MM.1S (cell line): ENCODE data around the gene CYB5R3.

Experiments
- CTCF ChIP-seq: fragments of 300-600 bp; sonication (generic); IDR thresholded peaks from 2 replicates; pipeline ENCODE4 v1.5.1; 2016; ENCODE audit warnings: antibody characterized with exemption, low read length, mixed read lengths
- EZH2 ChIP-seq: fragments of 300-600 bp; sonication (generic); optimal IDR thresholded peaks from 2 replicates; pipeline ENCODE3; 2017; ENCODE audit warnings: low read depth, mild to moderate bottlenecking, antibody characterized with exemption, low read length, mixed read lengths
- EZH2phosphoT487 ChIP-seq: fragments of 300-600 bp; sonication (generic); IDR thresholded peaks from 2 replicates; pipeline ENCODE4 v1.6.1; 2018; ENCODE audit warnings: antibody characterized with exemption, low read length

GRCh38 chr22:42641801-42642413, 7.3 kb downstream of the CYB5R3 start:
- TF ChIP-seq CTCF (no peak), EZH2 (no peak), EZH2phosphoT487 (no peak)
